ENCODE data around the gene AVEN. TPM values are rescaled to one million over a fixed set of nuclear protein-coding genes. Genes with fewer than 3 reads are reported as not detected.

Gene AVEN
- total RNA-seq, 1 donor from 2014 or later = 27.3 TPM

DNA sequence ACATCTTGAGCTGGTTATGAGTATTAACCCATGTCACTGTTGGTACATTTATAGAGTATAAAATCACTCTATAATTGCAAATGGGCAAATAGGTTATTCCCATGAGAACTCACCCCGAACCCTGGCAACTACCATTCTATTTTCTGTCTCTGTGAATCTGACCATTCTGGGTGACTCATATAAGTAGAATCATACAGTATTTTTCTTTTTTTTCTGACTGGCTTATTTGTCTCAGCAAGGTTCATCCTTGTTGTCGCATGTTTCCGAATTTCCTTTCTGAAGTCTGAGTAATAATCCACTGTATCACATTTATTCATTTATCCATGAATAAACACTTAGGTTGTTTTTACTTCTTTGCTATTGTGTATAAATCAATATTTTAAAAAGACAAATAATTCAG, 130.6 kb downstream of the AVEN start:
- peak overlapping the region; percentile 80 for H3K27ac Mint-ChIP-seq (ENCODE audit: unreplicated experiment)
- H3K4me3 Mint-ChIP-seq (ENCODE audit: unreplicated experiment) = no peak overlapping the region
- TF ChIP-seq, protein P1, sequence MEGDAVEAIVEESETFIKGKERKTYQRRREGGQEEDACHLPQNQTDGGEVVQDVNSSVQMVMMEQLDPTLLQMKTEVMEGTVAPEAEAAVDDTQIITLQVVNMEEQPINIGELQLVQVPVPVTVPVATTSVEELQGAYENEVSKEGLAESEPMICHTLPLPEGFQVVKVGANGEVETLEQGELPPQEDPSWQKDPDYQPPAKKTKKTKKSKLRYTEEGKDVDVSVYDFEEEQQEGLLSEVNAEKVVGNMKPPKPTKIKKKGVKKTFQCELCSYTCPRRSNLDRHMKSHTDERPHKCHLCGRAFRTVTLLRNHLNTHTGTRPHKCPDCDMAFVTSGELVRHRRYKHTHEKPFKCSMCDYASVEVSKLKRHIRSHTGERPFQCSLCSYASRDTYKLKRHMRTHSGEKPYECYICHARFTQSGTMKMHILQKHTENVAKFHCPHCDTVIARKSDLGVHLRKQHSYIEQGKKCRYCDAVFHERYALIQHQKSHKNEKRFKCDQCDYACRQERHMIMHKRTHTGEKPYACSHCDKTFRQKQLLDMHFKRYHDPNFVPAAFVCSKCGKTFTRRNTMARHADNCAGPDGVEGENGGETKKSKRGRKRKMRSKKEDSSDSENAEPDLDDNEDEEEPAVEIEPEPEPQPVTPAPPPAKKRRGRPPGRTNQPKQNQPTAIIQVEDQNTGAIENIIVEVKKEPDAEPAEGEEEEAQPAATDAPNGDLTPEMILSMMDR (IDR thresholded peaks at IDR 0.05) = no peak
- H3K36me3 Mint-ChIP-seq (ENCODE audit: low read depth) = no peaks in the 10 kb centered on the region
- no peaks in the 10 kb centered on the region for H3K9me3 Mint-ChIP-seq (ENCODE audit: low read depth)
- H3K4me1 Mint-ChIP-seq (ENCODE audit: low read depth) = peaks cover 45% of the 10 kb centered on the region
- H3K27me3 Mint-ChIP-seq (ENCODE audit: low read depth) = no peaks in the 10 kb centered on the region
- DNase-seq (ENCODE audit: low spot score) = no peak

DNA sequence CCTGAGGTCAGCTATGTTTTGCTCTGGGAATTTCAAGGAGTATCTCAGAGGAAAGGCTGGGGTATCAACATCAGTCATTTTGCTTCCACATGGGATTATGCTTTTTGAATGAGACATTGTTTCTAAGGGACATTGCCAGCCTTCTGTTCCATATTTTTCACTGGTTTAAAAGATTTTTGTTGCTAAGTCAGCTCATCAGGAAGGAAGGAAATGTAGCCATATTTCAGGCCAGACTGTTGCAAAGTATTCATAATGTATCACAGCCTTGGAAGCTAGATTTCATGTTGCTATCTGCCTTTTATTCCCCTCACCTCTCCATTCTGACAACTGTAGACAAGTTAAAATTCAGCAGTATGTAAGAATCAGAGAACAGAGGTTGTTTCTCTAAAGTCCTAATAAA, 131.7 kb downstream of the AVEN start:
- Mint-ChIP-seq H3K9me3 (ENCODE audit: low read depth) (no peaks in the 10 kb centered on the region), H3K27me3 (ENCODE audit: low read depth) (no peaks in the 10 kb centered on the region), H3K36me3 (ENCODE audit: low read depth) (no peaks in the 10 kb centered on the region), H3K4me1 (ENCODE audit: low read depth) (peaks cover 43% of the 10 kb centered on the region), H3K4me3 (ENCODE audit: unreplicated experiment) (no peak overlapping the region), H3K27ac (ENCODE audit: unreplicated experiment) (no peak overlapping the region)
- no peak for DNase-seq (ENCODE audit: low spot score)
- TF ChIP-seq, protein P1 (IDR thresholded peaks at IDR 0.05) = no peak

DNA sequence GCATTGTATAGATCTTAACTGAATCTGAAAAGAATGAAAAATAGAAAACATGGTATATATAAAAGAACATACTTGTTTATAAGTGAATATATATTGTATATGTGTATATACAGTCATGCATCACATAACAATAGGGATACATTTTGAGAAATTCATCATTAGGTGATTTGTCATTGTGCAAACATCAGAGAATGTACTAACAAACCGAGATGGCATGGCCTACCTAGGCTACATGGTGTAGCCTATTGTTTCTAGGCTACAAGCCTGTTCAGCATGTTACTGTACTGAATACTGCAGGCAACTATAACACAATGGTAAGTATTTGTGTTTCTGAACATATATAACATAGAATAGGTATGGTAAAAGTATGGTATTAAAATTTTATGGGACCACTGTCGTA, 135.3 kb downstream of the AVEN start:
- Mint-ChIP-seq H3K4me3 (ENCODE audit: unreplicated experiment) (no peak overlapping the region), H3K9me3 (ENCODE audit: low read depth) (no peaks in the 10 kb centered on the region), H3K27ac (ENCODE audit: unreplicated experiment) (no peak overlapping the region), H3K36me3 (ENCODE audit: low read depth) (no peaks in the 10 kb centered on the region), H3K27me3 (ENCODE audit: low read depth) (no peaks in the 10 kb centered on the region), H3K4me1 (ENCODE audit: low read depth) (peaks cover 21% of the 10 kb centered on the region)
- TF ChIP-seq, protein P1 (IDR thresholded peaks at IDR 0.05) = no peak
- no peak for DNase-seq (ENCODE audit: low spot score)

DNA sequence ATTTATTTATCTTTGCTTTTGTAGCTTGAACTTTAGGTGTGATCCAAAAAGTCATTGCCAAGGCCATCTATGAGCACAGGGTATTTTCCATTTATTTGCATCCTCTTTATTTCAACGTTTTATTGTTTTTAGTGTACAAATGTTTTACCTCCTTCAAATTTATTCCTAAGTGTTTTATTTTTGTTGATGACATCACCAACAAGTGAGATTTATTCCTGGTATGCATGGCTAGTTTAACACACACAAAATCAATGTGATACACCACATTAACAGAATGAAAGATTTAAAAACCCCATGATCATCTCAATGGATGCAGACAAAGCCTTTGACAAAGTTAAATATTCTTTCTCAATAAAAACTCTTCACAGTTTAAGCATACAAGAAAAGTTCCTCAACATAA, 137.0 kb downstream of the AVEN start:
- Mint-ChIP-seq H3K4me3 (ENCODE audit: unreplicated experiment) (no peak overlapping the region), H3K4me1 (ENCODE audit: low read depth) (peaks cover 12% of the 10 kb centered on the region), H3K27ac (ENCODE audit: unreplicated experiment) (no peak overlapping the region), H3K27me3 (ENCODE audit: low read depth) (no peaks in the 10 kb centered on the region), H3K9me3 (ENCODE audit: low read depth) (no peaks in the 10 kb centered on the region), H3K36me3 (ENCODE audit: low read depth) (no peaks in the 10 kb centered on the region)
- DNase-seq (ENCODE audit: low spot score) = no peak
- TF ChIP-seq, protein P1 (IDR thresholded peaks at IDR 0.05) = no peak

DNA sequence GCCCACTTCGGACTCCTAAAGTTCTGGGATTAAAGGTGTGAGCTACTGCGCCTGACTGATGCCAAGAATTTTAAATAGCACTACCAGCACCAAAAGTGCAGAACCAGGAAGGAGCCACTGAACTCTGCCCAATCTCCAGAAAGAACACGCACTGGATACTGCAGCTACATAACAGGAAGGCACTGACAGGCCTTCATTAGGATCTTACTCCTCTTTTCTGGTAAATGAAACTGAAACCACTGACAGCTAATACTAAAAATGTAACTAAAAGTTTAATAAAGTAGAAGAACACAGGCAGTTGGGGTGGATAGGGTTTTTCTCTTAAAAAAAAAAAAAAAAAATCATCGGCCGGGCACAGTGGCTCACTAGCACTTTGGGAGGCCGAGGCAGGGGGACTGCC, 144.8 kb downstream of the AVEN start:
- TF ChIP-seq, protein P1 (IDR thresholded peaks at IDR 0.05) = no peak
- no peak overlapping the region for H3K27ac Mint-ChIP-seq (ENCODE audit: unreplicated experiment)

More for the DNA sequence above, 144.8 kb downstream of the AVEN start:
- H3K27me3 Mint-ChIP-seq (ENCODE audit: low read depth) = no peaks in the 10 kb centered on the region
- no peaks in the 10 kb centered on the region for H3K9me3 Mint-ChIP-seq (ENCODE audit: low read depth)
- H3K4me3 Mint-ChIP-seq (ENCODE audit: unreplicated experiment) = no peak overlapping the region
- no peak for DNase-seq (ENCODE audit: low spot score)
- peaks cover 6% of the 10 kb centered on the region for H3K4me1 Mint-ChIP-seq (ENCODE audit: low read depth)
- no peaks in the 10 kb centered on the region for H3K36me3 Mint-ChIP-seq (ENCODE audit: low read depth)
